GM23338 (cell line): ENCODE measurements around the gene KIRREL3. TPM values are rescaled to one million over a fixed set of nuclear protein-coding genes. Genes with fewer than 3 reads are reported as not detected.

Experiments
- ATAC-seq: fragments of 200-7000 bp; cut with Tn5 transposase; 3 replicates; pipeline ENCODE4 v1.9.1; 2020
- DNase-seq: peaks from one replicate; pipeline ENCODE4 v3.0.0-alpha.2; 2015; ENCODE audit warnings: low spot score
- H2AFZ ChIP-seq: fragments of 200-600 bp; sonication (generic); 2 replicates; pipeline ENCODE4 v1.8.0; 2016; ENCODE audit warnings: antibody characterized with exemption, mild to moderate bottlenecking, moderate library complexity
- H3F3A ChIP-seq: fragments of 200-600 bp; sonication (generic); replicated peaks from 2 replicates; pipeline ENCODE4 v1.8.0; 2017; ENCODE audit warnings: antibody characterized with exemption, mixed run types, low read depth
- H3K27ac ChIP-seq: fragments of 200-600 bp; sonication (generic); 2 replicates; pipeline ENCODE4 v1.6.1; 2016; ENCODE audit warnings: low read depth
- H3K27me3 ChIP-seq: fragments of 200-600 bp; sonication (generic); 2 replicates; pipeline ENCODE4 v1.8.0; 2016; ENCODE audit warnings: mild to moderate bottlenecking, mixed run types, moderate library complexity; ENCODE audit not compliant: insufficient read depth
- H3K36me3 ChIP-seq: fragments of 200-600 bp; sonication (generic); 2 replicates; pipeline ENCODE4 v1.8.0; 2016; ENCODE audit warnings: mild to moderate bottlenecking; ENCODE audit not compliant: insufficient read depth
- H3K4me1 ChIP-seq: fragments of 200-600 bp; sonication (generic); 2 replicates; pipeline ENCODE4 v1.8.0; 2016; ENCODE audit warnings: mild to moderate bottlenecking, moderate library complexity; ENCODE audit not compliant: insufficient read depth
- H3K4me2 ChIP-seq: fragments of 200-600 bp; sonication (generic); 2 replicates; pipeline ENCODE4 v1.7.1; 2017; ENCODE audit warnings: mixed run types
- H3K4me3 ChIP-seq: fragments of 200-600 bp; sonication (generic); 2 replicates; pipeline ENCODE4 v1.6.1; 2016; ENCODE audit warnings: mixed run types
- H3K79me2 ChIP-seq: fragments of 200-600 bp; sonication (generic); replicated peaks from 2 replicates; pipeline ENCODE4 v1.8.0; 2017; ENCODE audit warnings: mild to moderate bottlenecking; ENCODE audit not compliant: insufficient read depth
- H3K9me2 ChIP-seq: fragments of 200-600 bp; sonication (generic); 2 replicates; pipeline ENCODE4 v1.8.0; 2017; ENCODE audit not compliant: insufficient read depth
- H4K20me1 ChIP-seq: fragments of 200-600 bp; sonication (generic); replicated peaks from 2 replicates; pipeline ENCODE4 v1.8.0; 2017; ENCODE audit warnings: mild to moderate bottlenecking; ENCODE audit not compliant: insufficient read depth
- H3K27ac Mint-ChIP-seq: 2 replicates; pipeline ENCODE4 v1.8.0; 2020; ENCODE audit warnings: inconsistent platforms, mild to moderate bottlenecking, moderate library complexity, mixed read lengths
- H3K27me3 Mint-ChIP-seq: 3 replicates; pipeline ENCODE4 v1.8.0; 2022; ENCODE audit warnings: low read depth, mild to moderate bottlenecking, moderate library complexity, mixed read lengths, inconsistent platforms; ENCODE audit not compliant: insufficient read depth, poor library complexity
- H3K36me3 Mint-ChIP-seq: 3 replicates; pipeline ENCODE4 v1.8.0; 2021; ENCODE audit warnings: low read depth, mild to moderate bottlenecking, inconsistent platforms, moderate library complexity, mixed read lengths
- H3K4me1 Mint-ChIP-seq: 3 replicates; pipeline ENCODE4 v1.8.0; 2020; ENCODE audit warnings: mild to moderate bottlenecking, inconsistent platforms, mixed read lengths
- H3K4me3 Mint-ChIP-seq: 3 replicates; pipeline ENCODE4 v1.8.0; 2021; ENCODE audit warnings: moderate library complexity, mild to moderate bottlenecking, inconsistent platforms, mixed read lengths
- H3K9me3 Mint-ChIP-seq: 3 replicates; pipeline ENCODE4 v1.8.0; 2020; ENCODE audit warnings: moderate library complexity, mild to moderate bottlenecking, inconsistent platforms, mixed read lengths
- CREB1 ChIP-seq: fragments of 250-450 bp; sonication (Bioruptor Pico); IDR thresholded peaks from 2 replicates; pipeline ENCODE4 v1.5.0; 2020; ENCODE audit warnings: low read depth, mild to moderate bottlenecking, moderate library complexity
- ETS1 ChIP-seq: IDR thresholded peaks from 2 replicates; pipeline ENCODE4 v1.6.1; 2016; ENCODE audit warnings: antibody characterized with exemption
- JUNB ChIP-seq: IDR thresholded peaks from one replicate; pipeline ENCODE4 v1.6.1; 2016; ENCODE audit warnings: antibody characterized with exemption; ENCODE audit not compliant: unreplicated experiment
- POLR2AphosphoS5 ChIP-seq: IDR thresholded peaks from 2 replicates; pipeline ENCODE4 v1.6.1; 2016; ENCODE audit warnings: antibody characterized with exemption, low read depth
- REST ChIP-seq: IDR thresholded peaks from one replicate; pipeline ENCODE4 v1.6.1; 2018; ENCODE audit warnings: antibody characterized with exemption; ENCODE audit not compliant: unreplicated experiment
- STAT1 ChIP-seq: IDR thresholded peaks from one replicate; pipeline ENCODE4 v1.6.1; 2016; ENCODE audit warnings: antibody characterized with exemption; ENCODE audit not compliant: unreplicated experiment
- ZNF331 ChIP-seq: fragments of 250-450 bp; sonication (Bioruptor Pico); IDR thresholded peaks from 2 replicates; pipeline ENCODE4 v1.5.0; 2020; ENCODE audit warnings: low read depth, mild to moderate bottlenecking, moderate library complexity
- polyA plus RNA-seq: library from polyadenylated mRNA; unstranded; fragments of >200 nt; fragmentation: Nextera tagmentation; extraction: Ambion mirVana; gene quantifications from 2 replicates; pipeline ENCODE4 v1.2.1, GENCODE V29; 2016
- total RNA-seq: library from RNA; depleted of rRNA; stranded (reverse); fragments of >200 nt; shearing (Covaris generic); gene quantifications from 2 replicates; pipeline ENCODE4 v1.2.3, GENCODE V29; 2014
- TF ChIP-seq, protein P1 (sequence below): fragments of 250-450 bp; sonication (Bioruptor Pico); IDR thresholded peaks from 2 replicates; pipeline ENCODE4 v1.5.0; 2020; ENCODE audit warnings: mild to moderate bottlenecking, moderate library complexity

KIRREL3 gene
- total and polyA plus RNA-seq, 2 experiments from 2014 or later = 0.13 to 1.5 TPM

GRCh38 chr11:126534141-126534805 is 466.3 kb downstream of the KIRREL3 start (continued):
- TF ChIP-seq, protein P1, sequence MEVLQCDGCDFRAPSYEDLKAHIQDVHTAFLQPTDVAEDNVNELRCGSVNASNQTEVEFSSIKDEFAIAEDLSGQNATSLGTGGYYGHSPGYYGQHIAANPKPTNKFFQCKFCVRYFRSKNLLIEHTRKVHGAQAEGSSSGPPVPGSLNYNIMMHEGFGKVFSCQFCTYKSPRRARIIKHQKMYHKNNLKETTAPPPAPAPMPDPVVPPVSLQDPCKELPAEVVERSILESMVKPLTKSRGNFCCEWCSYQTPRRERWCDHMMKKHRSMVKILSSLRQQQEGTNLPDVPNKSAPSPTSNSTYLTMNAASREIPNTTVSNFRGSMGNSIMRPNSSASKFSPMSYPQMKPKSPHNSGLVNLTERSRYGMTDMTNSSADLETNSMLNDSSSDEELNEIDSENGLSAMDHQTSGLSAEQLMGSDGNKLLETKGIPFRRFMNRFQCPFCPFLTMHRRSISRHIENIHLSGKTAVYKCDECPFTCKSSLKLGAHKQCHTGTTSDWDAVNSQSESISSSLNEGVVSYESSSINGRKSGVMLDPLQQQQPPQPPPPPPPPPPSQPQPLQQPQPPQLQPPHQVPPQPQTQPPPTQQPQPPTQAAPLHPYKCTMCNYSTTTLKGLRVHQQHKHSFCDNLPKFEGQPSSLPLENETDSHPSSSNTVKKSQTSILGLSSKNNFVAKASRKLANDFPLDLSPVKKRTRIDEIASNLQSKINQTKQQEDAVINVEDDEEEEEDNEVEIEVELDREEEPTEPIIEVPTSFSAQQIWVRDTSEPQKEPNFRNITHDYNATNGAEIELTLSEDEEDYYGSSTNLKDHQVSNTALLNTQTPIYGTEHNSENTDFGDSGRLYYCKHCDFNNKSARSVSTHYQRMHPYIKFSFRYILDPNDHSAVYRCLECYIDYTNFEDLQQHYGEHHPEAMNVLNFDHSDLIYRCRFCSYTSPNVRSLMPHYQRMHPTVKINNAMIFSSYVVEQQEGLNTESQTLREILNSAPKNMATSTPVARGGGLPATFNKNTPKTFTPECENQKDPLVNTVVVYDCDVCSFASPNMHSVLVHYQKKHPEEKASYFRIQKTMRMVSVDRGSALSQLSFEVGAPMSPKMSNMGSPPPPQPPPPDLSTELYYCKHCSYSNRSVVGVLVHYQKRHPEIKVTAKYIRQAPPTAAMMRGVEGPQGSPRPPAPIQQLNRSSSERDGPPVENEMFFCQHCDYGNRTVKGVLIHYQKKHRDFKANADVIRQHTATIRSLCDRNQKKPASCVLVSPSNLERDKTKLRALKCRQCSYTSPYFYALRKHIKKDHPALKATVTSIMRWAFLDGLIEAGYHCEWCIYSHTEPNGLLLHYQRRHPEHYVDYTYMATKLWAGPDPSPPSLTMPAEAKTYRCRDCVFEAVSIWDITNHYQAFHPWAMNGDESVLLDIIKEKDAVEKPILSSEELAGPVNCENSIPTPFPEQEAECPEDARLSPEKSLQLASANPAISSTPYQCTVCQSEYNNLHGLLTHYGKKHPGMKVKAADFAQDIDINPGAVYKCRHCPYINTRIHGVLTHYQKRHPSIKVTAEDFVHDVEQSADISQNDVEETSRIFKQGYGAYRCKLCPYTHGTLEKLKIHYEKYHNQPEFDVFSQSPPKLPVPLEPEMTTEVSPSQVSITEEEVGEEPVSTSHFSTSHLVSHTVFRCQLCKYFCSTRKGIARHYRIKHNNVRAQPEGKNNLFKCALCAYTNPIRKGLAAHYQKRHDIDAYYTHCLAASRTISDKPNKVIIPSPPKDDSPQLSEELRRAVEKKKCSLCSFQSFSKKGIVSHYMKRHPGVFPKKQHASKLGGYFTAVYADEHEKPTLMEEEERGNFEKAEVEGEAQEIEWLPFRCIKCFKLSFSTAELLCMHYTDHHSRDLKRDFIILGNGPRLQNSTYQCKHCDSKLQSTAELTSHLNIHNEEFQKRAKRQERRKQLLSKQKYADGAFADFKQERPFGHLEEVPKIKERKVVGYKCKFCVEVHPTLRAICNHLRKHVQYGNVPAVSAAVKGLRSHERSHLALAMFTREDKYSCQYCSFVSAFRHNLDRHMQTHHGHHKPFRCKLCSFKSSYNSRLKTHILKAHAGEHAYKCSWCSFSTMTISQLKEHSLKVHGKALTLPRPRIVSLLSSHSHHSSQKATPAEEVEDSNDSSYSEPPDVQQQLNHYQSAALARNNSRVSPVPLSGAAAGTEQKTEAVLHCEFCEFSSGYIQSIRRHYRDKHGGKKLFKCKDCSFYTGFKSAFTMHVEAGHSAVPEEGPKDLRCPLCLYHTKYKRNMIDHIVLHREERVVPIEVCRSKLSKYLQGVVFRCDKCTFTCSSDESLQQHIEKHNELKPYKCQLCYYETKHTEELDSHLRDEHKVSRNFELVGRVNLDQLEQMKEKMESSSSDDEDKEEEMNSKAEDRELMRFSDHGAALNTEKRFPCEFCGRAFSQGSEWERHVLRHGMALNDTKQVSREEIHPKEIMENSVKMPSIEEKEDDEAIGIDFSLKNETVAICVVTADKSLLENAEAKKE = no peak
- TF ChIP-seq REST (no peak), CREB1 (CRISPR knock-in tag) (no peak)

- Histone ChIP-seq H3K4me1 (no peaks in the 10 kb centered on the region), H3K36me3 (no peaks in the 10 kb centered on the region), H3K27me3 (no peaks in the 10 kb centered on the region), H3K4me2 (no peak overlapping the region), H3F3A (no peaks in the 10 kb centered on the region), H2AFZ (no peak overlapping the region), H3K9me2 (no peaks in the 10 kb centered on the region), H3K4me3 (no peak overlapping the region), H3K79me2 (no peaks in the 10 kb centered on the region), H4K20me1 (no peaks in the 10 kb centered on the region), H3K27ac (no peak overlapping the region)
- H3K4me1 Mint-ChIP-seq = no peaks in the 10 kb centered on the region
- H3K36me3 Mint-ChIP-seq = no peaks in the 10 kb centered on the region
- H3K27me3 Mint-ChIP-seq = peaks cover 3% of the 10 kb centered on the region
- ATAC-seq = no peak
- no peak for DNase-seq
- no peak overlapping the region for H3K27ac Mint-ChIP-seq
- H3K4me3 Mint-ChIP-seq = no peak overlapping the region
- no peaks in the 10 kb centered on the region for H3K9me3 Mint-ChIP-seq
- TF ChIP-seq STAT1 = no peak
- TF ChIP-seq POLR2AphosphoS5 = no peak
- TF ChIP-seq ETS1 = no peak
- no peak for TF ChIP-seq ZNF331
- no peak for TF ChIP-seq JUNB
These were observed 467.0 kb downstream of the KIRREL3 start for GRCh38 chr11:126533560-126533959.
